K562 (cell line): ENCODE results near the gene LRP1. TPM values are rescaled to one million over a fixed set of nuclear protein-coding genes. Genes with fewer than 3 reads are reported as not detected.
A peak's percentile ranks its signal among the peaks of the same experiment; 100 is the strongest.

ENCODE experiments used
- ATAC-seq: fragments of 200-7000 bp; cut with Tn5 transposase; 3 replicates; pipeline ENCODE4 v1.9.1; 2020; ENCODE audit warnings: moderate library complexity
- BruUV-seq: library from RNA; stranded (reverse); fragments of 400-500 nt; replicated peaks from 2 replicates; lab custom pipeline; 2021; lab: Mats Ljungman, UMichigan
- CTCF ChIA-PET: fragments of 300-600 bp; formaldehyde crosslinking; extraction: SDS; loops from one replicate; lab custom pipeline; 2021; ENCODE audit warnings: low intra/inter-chr PET ratio; lab: Yijun Ruan, JAX
- POLR2A ChIA-PET: fragments of 300-600, 350-650 bp; sonication (Branson Sonifier 250); formaldehyde crosslinking; extraction: SDS; loops from one replicate; lab custom pipeline; 2021; ENCODE audit warnings: antibody characterized with exemption, inconsistent platforms; lab: Yijun Ruan, JAX
- DNase-seq, 4 experiments: peaks; one replicate each; pipeline versions ENCODE4 v3.0.0 to v3.0.0-alpha.2; 2011 to 2018; ENCODE audit warnings: low spot score in 3 of 4, mixed read lengths in 3 of 4; ENCODE audit errors: extremely low read depth in 1 of 4
- FAIRE-seq: peaks from 2 replicates; lab custom pipeline; 2011; peaks lifted over from hg19 to GRCh38; lab: Jason Lieb, UNC
- H2AFZ ChIP-seq: 2 replicates; pipeline ENCODE4 v1.6.0; 2011; ENCODE audit warnings: low read depth, low read length, control low read depth, inconsistent platforms
- H3K27ac ChIP-seq: fragments of 200-600 bp; 3 replicates; pipeline ENCODE4 v1.8.0; 2011; ENCODE audit warnings: low read depth, mild to moderate bottlenecking, control low read depth, inconsistent platforms, low read length, moderate library complexity, mixed read lengths; ENCODE audit errors: extremely low read depth
- H3K27me3 ChIP-seq, 2 experiments: fragments of 300-600 bp in 1 of 2; 2 replicates in 1 of 2; 3 replicates in 1 of 2; pipeline versions ENCODE4 v1.6.0 to v1.8.0; 2011; ENCODE audit warnings: inconsistent platforms in 2 of 2, low read length in 2 of 2, mild to moderate bottlenecking in 1 of 2, mixed read lengths in 1 of 2, moderate library complexity in 1 of 2; ENCODE audit not compliant: control insufficient read depth in 2 of 2, insufficient read depth in 2 of 2
- H3K36me3 ChIP-seq: fragments of 300-600 bp; 3 replicates; pipeline ENCODE4 v1.8.0; 2011; ENCODE audit warnings: mild to moderate bottlenecking, low read length, inconsistent platforms; ENCODE audit not compliant: control insufficient read depth, insufficient read depth
- H3K4me1 ChIP-seq, 2 experiments: fragments of 200-600 bp in 1 of 2; replicated peaks in 1 of 2; 2 replicates in 1 of 2; 3 replicates in 1 of 2; pipeline versions ENCODE4 v1.5.1 to v1.8.0; 2011; ENCODE audit warnings: inconsistent platforms in 2 of 2, low read length in 2 of 2, mild to moderate bottlenecking in 1 of 2, mixed read lengths in 1 of 2, moderate library complexity in 1 of 2; ENCODE audit not compliant: control insufficient read depth in 2 of 2, insufficient read depth in 2 of 2
- H3K4me2 ChIP-seq: 2 replicates; pipeline ENCODE4 v1.6.1; 2011; ENCODE audit warnings: low read length, control low read depth, inconsistent platforms, mixed read lengths; ENCODE audit not compliant: insufficient read depth
- H3K4me3 ChIP-seq: fragments of 200-600 bp; sonication (generic), shearing (Covaris generic); 2 replicates; pipeline ENCODE4 v1.5.1; 2016; ENCODE audit warnings: control low read depth, inconsistent platforms
- H3K79me2 ChIP-seq: fragments of 200-600 bp; 3 replicates; pipeline ENCODE4 v1.8.0; 2011; ENCODE audit warnings: low read length, inconsistent platforms; ENCODE audit not compliant: control insufficient read depth, insufficient read depth
- H3K9ac ChIP-seq, 2 experiments: 2 replicates each; pipeline versions ENCODE4 v1.6.0 to v1.6.1; 2011; ENCODE audit warnings: low read depth in 2 of 2, low read length in 2 of 2, control low read depth in 1 of 2, inconsistent platforms in 1 of 2, mild to moderate bottlenecking in 1 of 2, mixed read lengths in 1 of 2; ENCODE audit not compliant: insufficient read depth in 1 of 2
- H3K9me1 ChIP-seq: one replicate; pipeline ENCODE4 v1.6.0; 2011; ENCODE audit warnings: inconsistent platforms, mild to moderate bottlenecking, low read length, moderate library complexity; ENCODE audit not compliant: control insufficient read depth, insufficient read depth
- H3K9me3 ChIP-seq: replicated peaks from 2 replicates; pipeline ENCODE4 v1.5.1; 2011; ENCODE audit warnings: low read depth, low read length, inconsistent platforms; ENCODE audit not compliant: control insufficient read depth, insufficient read depth
- H4K20me1 ChIP-seq: replicated peaks from 2 replicates; pipeline ENCODE4 v1.6.1; 2011; ENCODE audit warnings: low read length, inconsistent platforms, mixed read lengths; ENCODE audit not compliant: control insufficient read depth, insufficient read depth
- ARNT ChIP-seq, 2 experiments: fragments of 450-650 bp; IDR thresholded peaks; 2 replicates each; pipeline ENCODE4 v1.6.1; 2016; ENCODE audit warnings: mild to moderate bottlenecking in 1 of 2
- CBX1 ChIP-seq: sonication (generic); IDR thresholded peaks from 2 replicates; pipeline ENCODE4 v1.6.1; 2016; ENCODE audit warnings: antibody characterized with exemption, low read depth, mild to moderate bottlenecking
- CCAR2 ChIP-seq: fragments of 200-400 bp; formaldehyde crosslinking; IDR thresholded peaks from 2 replicates; pipeline ENCODE4 v1.6.1; 2017; ENCODE audit warnings: mild to moderate bottlenecking, low read depth, low read length
- CHD4 ChIP-seq: fragments of 200-600 bp; sonication (generic); IDR thresholded peaks from 3 replicates; pipeline ENCODE4 v1.6.1; 2012; ENCODE audit warnings: low read depth, mild to moderate bottlenecking, mixed read lengths, low read length, inconsistent platforms; ENCODE audit not compliant: insufficient read depth, insufficient replicate concordance, poor library complexity, severe bottlenecking
- DMBX1 ChIP-seq: fragments of 250-450 bp; sonication (Bioruptor Pico); IDR thresholded peaks from 2 replicates; pipeline ENCODE4 v1.8.0; 2022; ENCODE audit warnings: inconsistent platforms, mild to moderate bottlenecking, moderate library complexity, borderline replicate concordance
- EP300 ChIP-seq: IDR thresholded peaks from 2 replicates; pipeline ENCODE4 v1.6.1; 2012; ENCODE audit warnings: low read length, improper control_type of control experiment
- FOXK2 ChIP-seq, 2 experiments: fragments of 450-650 bp; IDR thresholded peaks in 1 of 2; conservative IDR thresholded peaks in 1 of 2; 2 replicates each; pipeline ENCODE4 v1.6.1; 2016; ENCODE audit warnings: low read depth in 2 of 2, mild to moderate bottlenecking in 1 of 2
- KLF10 ChIP-seq: fragments of 250-450 bp; sonication (Bioruptor Pico); IDR thresholded peaks from 2 replicates; pipeline ENCODE4 v1.6.1; 2021; ENCODE audit warnings: matching md5 sums
- MAZ ChIP-seq, 2 experiments: fragments of 450-650 bp in 1 of 2; sonication (generic) in 1 of 2; formaldehyde crosslinking; IDR thresholded peaks in 1 of 2; conservative IDR thresholded peaks in 1 of 2; 2 replicates each; pipeline versions ENCODE4 v1.4.0 to v1.5.0; 2020; ENCODE audit warnings: mild to moderate bottlenecking in 1 of 2, missing genetic modification reagents in 1 of 2
- OTX1 ChIP-seq: fragments of 450-650 bp; formaldehyde crosslinking; IDR thresholded peaks from 2 replicates; pipeline ENCODE4 v1.4.0; 2022; ENCODE audit warnings: mild to moderate bottlenecking
- POLR2G ChIP-seq: fragments of 200-400 bp; formaldehyde crosslinking; IDR thresholded peaks from 2 replicates; pipeline ENCODE4 v1.6.1; 2017; ENCODE audit warnings: low read depth, mild to moderate bottlenecking, antibody characterized with exemption, low read length, moderate library complexity
- PYGO2 ChIP-seq: fragments of 450-650 bp; IDR thresholded peaks from 2 replicates; pipeline ENCODE4 v1.6.1; 2016; ENCODE audit warnings: mild to moderate bottlenecking, missing genetic modification characterization, moderate library complexity, missing compliant biosample characterization
- RBM22 ChIP-seq: fragments of 200-400 bp; formaldehyde crosslinking; IDR thresholded peaks from 2 replicates; pipeline ENCODE4 v1.6.1; 2018; ENCODE audit warnings: low read length, low read depth; ENCODE audit not compliant: poor library complexity, severe bottlenecking
- RUNX1 ChIP-seq: sonication (generic); IDR thresholded peaks from 2 replicates; pipeline ENCODE4 v1.6.1; 2016; ENCODE audit warnings: antibody characterized with exemption, low read depth
- SIN3B ChIP-seq: fragments of 450-650 bp; IDR thresholded peaks from 2 replicates; pipeline ENCODE4 v1.6.1; 2017; ENCODE audit warnings: low read depth, mild to moderate bottlenecking, moderate library complexity
- THRAP3 ChIP-seq: fragments of 450-650 bp; IDR thresholded peaks from 2 replicates; pipeline ENCODE4 v1.6.1; 2016; ENCODE audit warnings: mild to moderate bottlenecking, inconsistent platforms, borderline replicate concordance
- ZC3H11A ChIP-seq: IDR thresholded peaks from 2 replicates; pipeline ENCODE4 v1.6.1; 2012; ENCODE audit warnings: low read depth, low read length, improper control_type of control experiment
- ZNF507 ChIP-seq: conservative IDR thresholded peaks from 2 replicates; pipeline ENCODE4 v1.6.1; 2017; ENCODE audit warnings: missing genetic modification characterization, missing compliant biosample characterization
- ZNF583 ChIP-seq: fragments of 250-450 bp; sonication (Bioruptor Pico); IDR thresholded peaks from 2 replicates; pipeline ENCODE4 v1.4.0; 2020
- WGBS: fragments of 100-300 bp; shearing (Covaris generic); methylation state at CpG from one replicate; pipeline ENCODE4 v1.1.6; 2016; ENCODE audit warnings: low coverage, mixed read lengths; ENCODE audit not compliant: insufficient coverage; ENCODE audit errors: missing lambda C conversion rate; 5-methylcytosine and 5-hydroxymethylcytosine counted together
- in situ Hi-C: fragments of 300-500 bp; cut with MboI; formaldehyde crosslinking; loops from 4 replicates; pipeline ENCODE4 v1.15.0; 2018; ENCODE audit warnings: inconsistent platforms, mixed read lengths
- intact Hi-C: fragments of 100-400 bp; cut with micrococcal nuclease; formaldehyde crosslinking; loops from 2 replicates; pipeline ENCODE4 v1.14.2; 2022
- polyA plus RNA-seq, 8 experiments: library from polyadenylated mRNA; depleted of rRNA in 4 of 8; stranded (reverse) in 5 of 8; unstranded in 3 of 8; fragments of >200 nt; fragmentation: Nextera tagmentation in 2 of 8; fragmentation: Illumina TruSeq in 1 of 8; extraction: Ambion mirVana in 2 of 8; extraction: Trizol in 1 of 8; gene quantifications; 2 replicates each; pipeline versions ENCODE4 v1.2.1 to v1.2.3, GENCODE V29; 2011 to 2014; ENCODE audit warnings: inconsistent platforms in 1 of 8, missing spikeins in 1 of 8
- total RNA-seq, 7 experiments: library from RNA; depleted of rRNA in 6 of 7; stranded (reverse); fragments of >200 nt in 6 of 7; fragmentation: Illumina TruSeq in 2 of 7; extraction: Trizol in 2 of 7; gene quantifications; 2 replicates each; pipeline versions ENCODE4 v1.2.1 to v1.2.3, GENCODE V29; 2011 to 2021; ENCODE audit warnings: low replicate concordance in 1 of 7
- TF ChIP-seq, protein P1 (sequence below): sonication (generic); formaldehyde crosslinking; IDR thresholded peaks from 2 replicates; pipeline ENCODE4 v1.8.0; 2022; ENCODE audit warnings: mild to moderate bottlenecking, missing genetic modification reagents, borderline replicate concordance

Gene LRP1
- total and polyA plus RNA-seq, 9 of the 15 experiments (the other 6 are each of a cell fraction or from before 2014, with no cell fraction given), result 0.04 to 0.64 (median 0.19) TPM; not detected in 2

DNA sequence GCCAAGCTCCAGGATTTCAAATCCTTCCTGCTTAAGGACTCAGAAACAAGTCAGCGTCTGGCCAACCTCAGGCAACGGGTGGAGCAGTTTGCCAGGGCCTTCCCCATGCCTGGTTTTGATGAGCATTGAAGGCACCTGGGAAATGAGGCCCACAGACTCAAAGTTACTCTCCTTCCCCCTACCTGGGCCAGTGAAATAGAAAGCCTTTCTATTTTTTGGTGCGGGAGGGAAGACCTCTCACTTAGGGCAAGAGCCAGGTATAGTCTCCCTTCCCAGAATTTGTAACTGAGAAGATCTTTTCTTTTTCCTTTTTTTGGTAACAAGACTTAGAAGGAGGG is 105.9 kb downstream of the LRP1 start:
- Histone ChIP-seq H3K79me2 (peaks cover 27% of the 10 kb centered on the region), H2AFZ (no peak overlapping the region), H3K27me3 (no peaks in the 10 kb centered on the region), H3K4me1 (peaks cover 38 to 77% of the 10 kb centered on the region in 2 experiments), H4K20me1 (peaks cover 17% of the 10 kb centered on the region), H3K4me3 (no peak overlapping the region)
- TSS peak; percentile 15 for BruUV-seq
- TF ChIP-seq SIN3B (no peak), MAZ (CRISPR knock-in tag; conservative IDR thresholded peaks at IDR 0.05 in 1 of 2, IDR thresholded peaks at IDR 0.05 in 1 of 2) (no peak), CBX1 (no peak), CHD4 (no peak), PYGO2 (tag) (no peak), EP300 (no peak), ZNF583 (CRISPR knock-in tag) (no peak), FOXK2 (conservative IDR thresholded peaks at IDR 0.05 in 1 of 2, IDR thresholded peaks at IDR 0.05 in 1 of 2; ENCODE audit: low read depth in 2 of 2) (no peak), RBM22 (no peak), KLF10 (CRISPR knock-in tag) (no peak), DMBX1 (CRISPR knock-in tag) (no peak), ARNT (IDR thresholded peaks at IDR 0.05) (no peak), RUNX1 (no peak), POLR2G (no peak), ZNF507 (no peak), CCAR2 (no peak), OTX1 (CRISPR knock-in tag) (no peak), THRAP3 (no peak), ZC3H11A (no peak)
- TF ChIP-seq, protein P1, sequence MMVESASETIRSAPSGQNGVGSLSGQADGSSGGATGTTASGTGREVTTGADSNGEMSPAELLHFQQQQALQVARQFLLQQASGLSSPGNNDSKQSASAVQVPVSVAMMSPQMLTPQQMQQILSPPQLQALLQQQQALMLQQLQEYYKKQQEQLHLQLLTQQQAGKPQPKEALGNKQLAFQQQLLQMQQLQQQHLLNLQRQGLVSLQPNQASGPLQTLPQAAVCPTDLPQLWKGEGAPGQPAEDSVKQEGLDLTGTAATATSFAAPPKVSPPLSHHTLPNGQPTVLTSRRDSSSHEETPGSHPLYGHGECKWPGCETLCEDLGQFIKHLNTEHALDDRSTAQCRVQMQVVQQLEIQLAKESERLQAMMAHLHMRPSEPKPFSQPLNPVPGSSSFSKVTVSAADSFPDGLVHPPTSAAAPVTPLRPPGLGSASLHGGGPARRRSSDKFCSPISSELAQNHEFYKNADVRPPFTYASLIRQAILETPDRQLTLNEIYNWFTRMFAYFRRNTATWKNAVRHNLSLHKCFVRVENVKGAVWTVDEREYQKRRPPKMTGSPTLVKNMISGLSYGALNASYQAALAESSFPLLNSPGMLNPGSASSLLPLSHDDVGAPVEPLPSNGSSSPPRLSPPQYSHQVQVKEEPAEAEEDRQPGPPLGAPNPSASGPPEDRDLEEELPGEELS (CRISPR knock-in tag), result no peak
- TF ChIP-seq, all 486 proteins: peak for 0
- intact Hi-C loops (no loop called here), in situ Hi-C loops (no loop called here)
- peaks cover 9% of the 10 kb centered on the region for H3K9me1 ChIP-seq
- ChIA-PET CTCF (interaction anchor here (0.7 kb wide), 1 partner anchor 1196 kb away, joined by 6 read pairs; no protein-coding TSS in a partner anchor), POLR2A (interaction anchor here (0.6 kb wide), 4 partner anchors 208 to 859 kb away, joined by 3 to 5 read pairs (median 3); no protein-coding TSS in a partner anchor)
- WGBS, result 68% methylated on average over 3 of the region's 3 CpGs
- DNase-seq (no peak), ATAC-seq (no peak), FAIRE-seq (no peak)
- H3K36me3 ChIP-seq, result peaks cover 53% of the 10 kb centered on the region; the same call in 2 of the 3 replicates
- peak overlapping the region; percentile 42; the same call in 2 of the 3 replicates for H3K27ac ChIP-seq
- H3K4me2 ChIP-seq, result no peak overlapping the region
- H3K9ac ChIP-seq, result no peak overlapping the region
- H3K9me3 ChIP-seq, result no peaks in the 10 kb centered on the region
